ENCODE results near the gene DNAH1.
A peak's percentile ranks its signal among the peaks of the same experiment; 100 is the strongest.
"Not testable (repeated sequence)": the region's sequence is repeated elsewhere in the genome, so short reads cannot be mapped to it uniquely, and the experiment has no call there.

The DNAH1 gene

DNA sequence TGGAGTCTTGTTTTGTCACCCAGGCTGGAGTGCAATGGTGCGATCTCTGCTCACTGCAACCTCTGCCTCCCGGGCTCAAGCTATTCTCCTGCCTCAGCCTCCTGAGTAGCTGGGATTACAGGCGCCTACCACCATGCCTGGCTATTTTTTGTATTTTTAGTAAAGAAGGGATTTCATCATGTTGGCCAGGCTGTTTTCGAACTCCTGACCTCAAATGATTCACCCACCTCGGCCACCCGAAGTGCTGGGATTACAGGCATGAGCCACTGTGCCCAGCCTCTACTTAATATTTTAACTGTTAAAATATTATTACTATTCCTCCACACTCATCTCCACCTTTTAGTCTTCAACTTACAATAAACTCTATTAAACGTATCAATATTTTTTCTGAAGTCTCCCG lies 22.0 kb downstream of the DNAH1 start:
- DNase-seq (ENCODE audit: low spot score), result not testable (repeated sequence)

DNA sequence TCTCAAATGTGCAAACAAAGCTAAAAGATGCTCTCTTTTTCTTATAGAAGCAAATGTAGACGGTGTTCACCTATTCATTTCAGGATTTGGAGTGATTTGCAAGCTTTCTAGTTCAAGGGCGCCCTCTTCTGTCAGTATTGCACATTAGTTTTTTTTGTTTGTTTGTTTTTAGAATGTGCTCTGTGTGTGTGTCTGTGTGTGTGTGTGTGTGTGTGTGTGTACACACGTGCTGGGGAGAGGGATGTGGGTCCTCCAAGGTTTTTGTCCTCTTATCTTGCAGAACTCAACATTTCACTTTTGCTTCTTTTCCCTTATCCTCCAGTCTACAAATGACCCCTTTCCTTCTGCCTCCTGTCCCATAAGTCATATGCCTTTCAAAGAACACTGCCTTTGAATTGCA lies 23.5 kb downstream of the DNAH1 start:
- peak; percentile 56 for DNase-seq (ENCODE audit: low spot score)

DNA sequence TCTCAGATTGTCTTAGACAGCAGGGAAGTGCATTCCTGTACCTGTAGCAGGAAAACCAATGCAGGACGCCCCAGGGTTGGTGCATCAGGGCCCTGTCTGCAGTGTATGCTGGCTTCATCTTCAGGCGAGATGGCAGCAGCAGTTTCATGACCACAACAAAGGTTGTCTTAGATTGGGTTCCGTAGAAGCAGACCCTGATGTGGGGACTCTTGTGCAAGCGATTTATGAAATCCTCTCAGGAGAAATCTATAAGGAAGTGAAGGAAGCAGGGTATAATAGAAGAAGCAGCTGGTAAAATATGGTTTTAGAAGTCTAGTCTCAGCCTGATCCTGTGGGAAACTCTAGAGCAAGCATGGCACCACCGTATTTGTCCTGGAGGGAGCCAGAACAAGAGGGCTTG lies 25.0 kb downstream of the DNAH1 start:
- no peak for DNase-seq (ENCODE audit: low spot score)

DNA sequence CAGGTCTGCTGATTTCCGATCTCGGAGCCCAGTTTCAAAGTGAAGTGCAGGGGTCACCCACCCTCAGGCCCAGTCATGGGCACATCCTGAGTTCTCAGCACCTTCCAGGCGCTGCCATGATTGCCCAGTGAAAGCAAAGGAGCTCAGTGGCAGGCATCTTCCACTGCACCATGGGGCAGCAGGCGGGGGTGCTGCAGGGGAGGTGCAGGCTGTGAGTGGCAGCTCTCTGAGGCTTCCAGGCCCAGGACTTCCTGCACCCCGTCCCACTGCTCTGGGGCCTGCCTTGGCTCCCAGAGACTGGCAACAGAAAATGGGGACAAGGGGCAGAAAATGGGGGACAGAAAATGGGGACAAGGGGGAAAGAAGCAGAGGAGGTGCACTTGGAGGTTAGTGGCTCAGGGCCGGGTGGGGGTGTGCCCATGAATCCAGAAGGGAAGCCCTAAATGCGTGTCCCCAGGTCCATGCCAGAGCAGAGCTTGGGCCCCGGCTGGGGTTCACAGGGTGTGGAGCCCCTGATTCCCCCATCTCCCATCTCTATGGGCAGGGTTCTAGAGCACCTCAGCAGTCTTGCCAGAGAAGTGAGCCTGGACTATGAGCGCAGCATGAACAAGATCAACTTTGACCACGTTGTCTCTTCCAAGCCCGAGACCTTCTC lies 28.0 kb downstream of the DNAH1 start:
- no peak for DNase-seq (ENCODE audit: low spot score)

DNA sequence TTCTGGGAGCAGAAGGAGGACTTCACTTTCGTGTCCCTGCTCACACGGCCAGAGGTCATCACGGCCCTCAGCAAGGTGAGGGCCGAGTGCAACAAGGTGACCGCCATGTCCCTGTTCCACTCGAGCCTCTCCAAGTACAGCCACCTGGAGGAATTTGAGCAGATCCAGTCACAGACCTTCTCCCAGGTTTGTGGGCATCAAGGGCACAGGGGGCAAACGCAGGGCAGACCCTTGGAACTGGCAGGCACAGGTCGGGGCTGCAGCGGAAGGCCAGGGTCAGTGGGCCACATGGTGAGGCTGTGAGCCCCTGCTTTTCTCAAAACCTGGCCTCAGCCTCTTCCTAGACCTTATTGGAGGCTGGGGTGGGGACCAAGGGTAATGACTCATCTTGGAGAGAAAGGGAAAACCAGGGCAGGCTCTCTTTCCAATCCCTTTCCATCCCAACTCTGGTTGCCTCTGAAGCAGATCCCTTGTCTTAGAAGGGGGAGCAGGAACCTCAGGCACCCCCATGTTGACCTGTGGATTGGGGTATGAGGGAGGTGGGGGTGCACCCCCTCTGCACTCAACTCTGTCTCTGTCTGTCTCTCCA lies 29.5 kb downstream of the DNAH1 start:
- DNase-seq (ENCODE audit: low spot score), result no peak

DNA sequence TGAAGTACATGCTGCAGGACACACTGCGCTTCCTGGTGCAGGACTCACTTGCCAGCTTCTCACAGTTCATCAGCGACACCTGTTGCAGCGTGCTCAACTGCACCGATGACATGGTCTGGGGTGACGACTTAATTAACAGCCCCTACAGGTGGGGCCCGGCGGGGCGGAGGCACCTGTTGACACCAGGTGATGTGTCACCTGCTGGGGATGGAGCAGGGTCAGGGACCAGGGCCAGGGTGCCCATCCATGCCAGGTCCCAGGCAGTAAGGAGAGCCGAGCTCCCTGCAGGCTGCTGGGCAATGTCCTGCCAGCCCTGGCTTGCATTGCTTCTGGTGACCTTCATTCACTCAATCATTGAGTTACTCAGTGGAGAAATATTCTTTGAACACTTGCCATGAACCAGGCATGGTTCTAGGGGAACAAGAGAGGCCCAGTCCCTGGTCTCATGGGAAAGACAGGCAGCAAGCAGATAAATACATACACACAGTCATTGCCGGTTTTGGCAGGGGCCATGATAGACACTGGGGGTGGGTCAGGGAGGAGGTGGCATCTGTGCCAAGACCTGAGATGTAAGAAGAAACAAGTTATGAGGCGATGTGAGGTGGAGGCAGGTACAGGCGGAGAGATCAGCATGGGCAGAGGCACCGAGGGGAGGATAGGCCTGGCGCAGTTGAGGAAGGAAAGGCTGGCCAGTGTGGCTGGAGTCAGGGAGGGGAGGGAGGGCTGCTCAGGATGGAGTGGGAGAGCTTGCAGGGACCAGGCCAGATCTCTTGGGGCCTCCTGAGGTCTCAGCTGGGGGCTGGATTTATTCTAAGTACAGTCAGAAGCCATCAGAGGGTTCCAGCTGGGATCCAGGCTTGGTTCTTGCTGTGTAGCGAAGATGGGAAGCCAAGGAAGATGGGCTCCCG lies 30.8 kb downstream of the DNAH1 start:
- no peak for DNase-seq (ENCODE audit: low spot score)

DNA sequence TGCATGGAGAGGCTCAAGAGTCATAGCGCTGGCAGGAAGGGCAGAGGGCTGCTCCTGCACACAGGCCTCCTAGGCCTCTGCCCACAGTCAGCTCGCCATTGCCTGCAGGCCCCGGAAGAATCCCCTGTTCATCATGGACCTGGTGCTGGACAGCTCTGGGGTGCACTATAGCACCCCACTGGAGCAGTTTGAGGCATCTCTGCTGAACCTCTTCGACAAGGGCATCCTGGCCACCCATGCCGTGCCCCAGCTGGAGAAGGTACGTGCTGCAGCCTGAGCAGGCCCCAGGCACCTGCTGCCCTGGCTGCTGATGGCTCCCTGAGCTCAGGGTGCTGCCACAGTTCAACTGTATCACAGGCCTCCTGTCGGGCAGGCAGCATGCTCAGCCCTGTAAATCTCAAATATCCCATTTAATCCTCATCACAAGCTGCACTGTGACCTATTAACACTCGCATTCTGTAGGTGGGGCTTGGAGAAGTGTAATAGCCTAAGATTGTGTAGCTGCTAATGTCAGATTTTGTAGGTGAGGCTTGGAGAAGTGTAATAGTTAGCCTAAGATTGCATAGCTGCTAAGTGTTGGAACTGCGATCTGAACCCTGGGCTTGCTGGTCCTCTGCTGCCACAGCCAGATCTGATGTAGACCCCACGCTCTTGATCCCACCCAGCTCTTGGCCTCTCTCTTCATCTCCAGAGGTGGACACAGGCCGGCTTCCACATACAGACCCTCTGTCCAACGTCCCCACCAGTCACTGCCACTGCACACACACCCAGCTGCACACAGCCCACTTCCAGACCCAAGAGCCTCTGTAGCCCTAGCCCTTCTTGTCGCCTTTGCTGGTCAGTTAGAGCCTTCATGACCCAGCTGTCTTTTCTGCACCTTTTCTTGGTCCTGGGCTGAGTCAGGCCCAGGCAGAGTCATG lies 31.9 kb downstream of the DNAH1 start:
- DNase-seq (ENCODE audit: low spot score), result no peak

DNA sequence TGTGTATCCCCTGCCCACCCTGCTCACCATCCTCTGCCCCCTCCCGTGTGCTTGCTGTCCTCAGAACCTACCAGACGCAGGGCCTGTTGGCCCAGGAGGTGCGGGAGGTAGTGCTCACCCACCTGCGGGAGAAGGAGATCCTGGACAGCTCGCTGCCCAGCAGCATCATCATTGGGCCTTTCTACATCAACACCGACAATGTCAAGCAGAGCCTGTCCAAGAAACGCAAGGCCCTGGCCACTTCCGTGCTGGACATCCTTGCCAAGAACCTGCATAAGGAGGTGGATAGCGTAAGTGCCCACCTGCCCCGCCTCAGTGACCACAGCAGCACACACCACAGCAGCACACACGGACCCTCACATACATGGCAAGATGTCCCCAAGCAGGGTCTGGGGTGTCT lies 33.0 kb downstream of the DNAH1 start:
- DNase-seq (ENCODE audit: low spot score), result no peak

DNA sequence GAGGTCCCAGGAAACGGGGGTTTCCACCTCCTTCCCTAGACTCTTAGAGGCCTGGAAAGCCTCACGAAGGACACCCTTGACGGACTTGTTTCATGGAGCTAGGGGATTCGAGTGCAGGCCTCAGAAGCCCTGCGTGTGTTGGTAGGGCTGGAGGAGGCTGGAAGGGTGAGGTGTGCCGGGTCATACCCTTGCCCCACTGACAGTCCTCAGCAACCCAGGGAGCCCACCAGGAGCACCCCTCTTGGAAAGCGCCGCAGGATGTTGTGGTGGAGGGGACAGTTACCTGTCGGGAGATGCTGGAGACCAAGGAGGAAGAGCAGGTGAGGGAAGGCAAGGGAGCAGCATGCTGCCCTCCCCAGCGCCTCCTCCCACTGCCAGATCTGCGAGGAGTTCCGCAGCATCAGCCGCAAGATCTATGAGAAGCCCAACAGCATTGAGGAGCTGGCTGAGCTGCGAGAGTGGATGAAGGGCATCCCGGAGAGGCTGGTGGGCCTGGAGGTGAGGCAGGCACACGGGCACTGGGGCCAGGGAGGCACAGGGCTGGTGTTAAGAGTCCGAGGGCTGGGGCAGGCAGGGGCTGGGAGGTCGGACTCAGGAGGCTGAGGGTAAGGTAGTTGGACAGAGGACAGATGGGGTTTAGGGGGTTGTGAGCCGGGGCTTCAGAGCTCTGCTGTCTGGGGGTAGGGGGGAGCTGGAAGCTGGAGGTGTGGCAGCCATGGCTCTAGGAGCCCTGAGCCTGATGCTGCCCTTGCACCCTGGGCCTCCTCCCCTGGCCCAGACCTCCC lies 33.7 kb downstream of the DNAH1 start:
- no peak for DNase-seq (ENCODE audit: low spot score)

DNA sequence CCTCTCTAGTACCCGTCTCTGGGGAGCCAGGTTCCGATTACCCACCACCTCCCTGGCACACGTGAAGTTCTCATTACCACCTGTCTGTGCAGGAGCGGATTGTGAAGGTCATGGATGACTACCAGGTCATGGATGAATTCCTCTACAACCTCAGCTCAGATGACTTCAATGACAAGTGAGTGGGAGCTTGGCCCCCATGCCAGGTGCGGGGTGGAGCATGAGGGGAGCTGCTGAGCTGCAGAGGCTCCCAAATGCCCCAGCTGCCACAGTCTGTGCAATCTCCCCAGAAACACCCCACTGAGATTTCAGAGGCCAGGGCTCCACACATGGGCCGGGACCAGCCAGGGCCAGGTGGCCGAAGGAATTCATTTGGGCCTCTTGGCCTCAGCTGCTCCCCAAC lies 34.3 kb downstream of the DNAH1 start:
- no peak for DNase-seq (ENCODE audit: low spot score)

DNA sequence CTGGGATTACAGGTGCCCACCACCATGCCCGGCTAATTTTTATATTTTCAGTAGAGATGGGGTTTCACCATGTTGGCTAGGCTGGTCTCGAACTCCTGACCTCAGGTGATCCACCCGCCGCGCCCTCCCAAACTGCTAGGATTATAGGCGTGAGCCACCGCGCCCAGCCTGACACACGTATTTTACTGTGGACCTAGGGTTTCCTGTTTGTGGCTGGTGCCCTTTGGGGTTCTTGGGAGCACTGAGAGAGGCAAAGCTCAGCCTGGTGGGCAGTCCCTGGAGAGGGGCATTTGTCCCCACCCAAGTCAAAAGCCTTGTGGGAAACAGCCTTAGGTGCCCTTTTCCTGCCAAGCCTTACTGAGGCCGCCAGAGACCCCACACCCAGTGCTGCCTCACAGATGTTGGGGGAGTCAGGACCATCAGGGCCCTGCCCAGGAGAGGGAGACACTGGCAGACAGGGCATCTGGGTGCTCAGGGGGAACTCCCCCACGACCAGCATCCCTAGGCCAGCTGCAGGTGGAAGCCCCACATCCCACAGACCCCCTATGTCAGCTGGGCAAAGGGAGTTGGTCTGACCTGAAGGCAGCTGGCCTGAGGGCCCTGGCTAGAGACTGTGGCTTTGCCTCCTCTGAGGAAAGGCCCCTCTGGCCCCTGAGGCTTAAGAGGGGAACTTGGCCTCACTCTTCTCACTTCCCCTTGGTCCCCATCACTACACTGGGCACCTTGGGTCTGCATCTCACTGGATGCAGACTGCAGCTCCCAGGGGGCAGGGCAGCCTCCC lies 35.1 kb downstream of the DNAH1 start:
- DNase-seq (ENCODE audit: low spot score), result no peak

DNA sequence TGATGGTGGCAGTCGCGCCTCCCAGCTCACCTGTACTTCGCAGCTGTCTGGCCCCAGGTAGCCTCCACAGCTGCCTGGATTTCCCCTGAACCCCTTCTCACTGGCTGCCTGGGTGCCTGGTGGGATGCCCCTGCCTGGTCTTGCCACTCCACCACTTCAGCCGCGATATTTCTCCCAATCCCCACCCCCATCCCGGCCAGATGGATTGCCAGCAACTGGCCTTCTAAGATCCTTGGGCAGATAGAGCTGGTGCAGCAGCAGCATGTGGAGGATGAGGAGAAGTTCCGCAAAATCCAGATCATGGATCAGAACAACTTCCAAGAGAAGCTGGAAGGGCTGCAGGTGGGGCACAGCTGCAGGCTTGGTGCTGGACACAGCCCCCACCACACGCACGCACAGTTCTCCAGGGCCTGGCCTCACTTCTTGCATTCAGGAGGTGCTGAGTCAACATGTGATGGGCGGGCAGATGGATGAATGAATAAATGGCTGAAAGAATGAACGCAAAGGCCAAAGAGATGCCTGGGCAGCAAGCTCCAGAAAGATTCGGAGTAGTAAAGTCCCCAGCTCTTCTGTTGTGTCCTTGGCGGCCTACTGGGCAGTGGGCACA lies 35.7 kb downstream of the DNAH1 start:
- DNase-seq (ENCODE audit: low spot score), result no peak

DNA sequence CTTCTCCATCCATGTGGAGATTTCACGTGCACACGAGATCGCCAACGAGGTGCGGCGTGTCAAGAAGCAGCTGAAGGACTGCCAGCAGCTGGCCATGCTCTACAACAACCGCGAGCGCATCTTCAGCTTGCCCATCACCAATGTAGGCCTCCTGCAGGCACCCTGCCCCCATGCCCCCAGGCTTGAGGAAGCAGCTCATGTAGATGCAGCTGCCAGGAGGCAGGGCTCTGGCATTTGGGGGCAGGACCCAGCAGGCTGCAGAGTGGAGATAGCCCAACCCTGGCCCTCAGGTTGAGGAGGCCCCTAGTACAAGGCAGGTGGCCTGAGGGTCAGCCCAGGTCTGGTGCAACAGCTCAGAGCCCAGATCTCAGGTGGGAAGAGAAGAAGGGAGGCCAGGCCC lies 36.4 kb downstream of the DNAH1 start:
- DNase-seq (ENCODE audit: low spot score), result no peak

DNA sequence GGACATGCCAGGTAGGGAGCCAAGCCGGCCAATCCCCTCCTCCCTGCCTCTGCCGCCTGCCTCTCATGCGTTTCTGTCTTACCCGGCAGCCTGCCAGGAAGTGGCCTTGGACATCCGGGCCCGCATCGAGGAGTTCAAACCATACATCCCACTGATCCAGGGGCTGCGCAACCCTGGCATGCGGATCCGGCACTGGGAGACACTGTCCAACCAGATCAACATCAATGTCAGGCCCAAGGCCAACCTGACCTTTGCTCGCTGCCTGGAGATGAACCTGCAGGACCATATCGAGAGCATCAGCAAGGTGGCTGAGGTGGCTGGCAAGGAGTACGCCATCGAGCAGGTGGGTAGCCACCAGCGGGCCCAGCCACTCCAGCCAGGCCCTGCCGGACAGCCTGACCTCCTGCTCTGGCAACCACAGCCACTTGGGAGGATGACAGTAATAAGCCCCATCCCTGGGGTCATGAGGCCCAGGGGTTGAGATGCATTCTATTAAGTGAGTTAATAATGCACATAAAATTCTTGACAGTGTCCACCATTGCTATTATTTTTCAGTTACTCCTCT lies 37.3 kb downstream of the DNAH1 start:
- DNase-seq (ENCODE audit: low spot score), result no peak

DNA sequence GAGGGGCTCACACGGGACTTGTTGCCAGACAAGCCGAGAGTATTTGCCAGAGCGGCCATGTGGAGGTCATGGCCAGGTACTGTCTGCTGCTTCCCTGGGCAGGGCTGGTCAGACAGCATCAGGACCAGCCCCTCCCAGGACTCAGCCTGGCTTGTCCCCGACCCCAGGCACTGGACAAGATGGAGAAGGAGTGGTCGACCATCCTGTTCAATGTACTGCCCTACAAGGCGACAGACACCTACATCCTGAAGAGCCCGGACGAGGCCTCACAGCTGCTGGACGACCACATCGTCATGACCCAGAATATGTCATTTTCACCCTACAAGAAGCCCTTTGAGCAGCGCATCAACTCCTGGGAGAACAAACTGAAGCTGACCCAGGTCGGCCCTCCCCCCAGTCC lies 38.6 kb downstream of the DNAH1 start:
- no peak for DNase-seq (ENCODE audit: low spot score)

DNA sequence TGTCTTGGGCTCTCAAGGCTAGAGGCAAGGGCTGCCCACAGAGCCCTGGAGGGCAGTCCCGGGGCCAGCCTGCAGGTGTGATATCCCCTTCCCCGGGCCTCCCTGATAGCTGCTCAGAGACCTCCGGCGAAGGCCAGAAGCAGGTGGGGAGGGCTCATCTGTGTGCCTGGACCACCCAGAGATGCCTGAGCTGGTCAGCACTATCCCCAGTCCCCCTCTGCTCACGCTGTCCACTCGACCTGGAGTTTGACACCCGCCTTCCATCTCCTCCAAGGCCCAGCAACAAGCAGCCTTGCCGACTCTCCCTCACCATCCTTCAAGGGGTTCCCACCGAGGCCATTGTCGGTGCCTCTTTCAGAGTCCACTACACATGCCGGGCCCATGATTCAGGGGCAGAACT lies 39.4 kb downstream of the DNAH1 start:
- DNase-seq (ENCODE audit: low spot score), result no peak

DNA sequence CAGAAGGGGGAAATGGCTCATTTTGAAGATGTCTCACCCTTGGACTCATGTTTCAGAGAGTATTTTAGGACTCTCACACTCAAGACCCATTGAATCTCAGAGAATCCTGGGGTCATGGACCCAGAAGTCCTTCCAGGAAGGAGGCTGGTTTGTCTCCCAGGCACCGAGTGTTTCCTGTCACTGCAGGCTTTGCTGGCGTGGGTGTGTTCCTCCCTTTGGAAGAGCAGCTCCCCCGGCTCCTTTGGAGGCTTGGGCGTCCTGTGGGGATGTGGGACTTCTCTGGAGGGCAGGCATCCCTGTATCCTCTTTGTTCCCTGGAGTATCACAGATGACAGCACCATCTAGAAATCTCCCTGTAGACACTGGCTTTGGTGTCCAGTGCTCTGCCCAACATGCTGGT lies 40.0 kb downstream of the DNAH1 start:
- DNase-seq (ENCODE audit: low spot score), result no peak

DNA sequence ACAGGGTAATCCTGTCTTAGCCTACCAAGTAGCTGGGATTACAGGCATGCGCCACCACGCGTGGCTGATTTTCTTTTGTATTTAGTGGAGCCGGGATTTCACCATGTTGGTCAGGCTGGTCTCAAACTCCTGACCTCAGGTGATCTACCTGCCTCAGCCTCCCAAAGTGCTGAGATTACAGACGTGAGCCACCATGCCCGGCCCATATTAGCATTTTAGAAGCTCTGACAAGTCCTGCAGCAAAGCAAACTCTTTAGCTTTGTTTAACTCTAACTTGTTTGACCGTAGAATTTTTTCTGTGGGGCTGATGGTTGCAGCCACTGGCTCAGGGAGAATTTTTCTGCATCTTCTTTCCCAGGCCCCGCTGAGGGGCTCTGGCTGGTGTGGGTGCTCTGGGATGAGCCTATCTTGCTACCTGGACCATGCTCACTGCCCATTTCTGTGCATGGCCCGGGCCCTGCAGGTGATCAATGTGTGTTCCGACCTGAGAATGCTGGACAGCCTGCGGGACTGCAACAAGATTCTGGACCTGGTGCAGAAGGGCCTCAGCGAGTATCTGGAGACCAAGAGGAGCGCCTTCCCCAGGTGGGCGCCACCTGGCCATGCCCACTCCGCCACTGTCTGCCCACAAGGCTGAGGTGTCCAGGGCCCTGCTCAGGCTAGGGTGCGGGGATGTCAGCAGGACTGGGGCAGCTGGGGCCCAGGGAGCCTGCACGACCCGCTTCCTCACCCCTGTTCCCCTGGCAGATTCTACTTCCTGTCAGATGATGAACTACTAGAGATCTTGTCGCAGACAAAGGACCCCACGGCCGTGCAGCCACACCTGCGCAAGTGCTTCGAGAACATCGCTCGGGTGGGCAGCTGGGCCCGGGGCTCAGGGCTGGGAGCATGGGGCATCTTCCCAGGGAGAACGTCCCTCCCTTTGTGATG lies 41.3 kb downstream of the DNAH1 start:
- no peak for DNase-seq (ENCODE audit: low spot score)
